SW480 (cell line): ENCODE results near the gene UGGT2.
"Not testable (repeated sequence)": the region's sequence is repeated elsewhere in the genome, so short reads cannot be mapped to it uniquely, and the experiment has no call there.

Experiments used
- DNase-seq: peaks from one replicate; pipeline ENCODE4 v3.0.0-alpha.2; 2016; ENCODE audit warnings: low spot score

The UGGT2 gene

GRCh38 chr13:95957331-95957730, 95.9 kb downstream of the UGGT2 start:
- DNase-seq: no peak

- no peak for DNase-seq
Observed at GRCh38 chr13:95956589-95957148, 96.5 kb downstream of the UGGT2 start.

- no peak for DNase-seq
Observed at GRCh38 chr13:95955719-95956118, 97.5 kb downstream of the UGGT2 start.

GRCh38 chr13:95955255-95955654, 97.9 kb downstream of the UGGT2 start:
- no peak for DNase-seq

- DNase-seq: no peak
Observed at GRCh38 chr13:95954266-95954665, 98.9 kb downstream of the UGGT2 start.

- DNase-seq: no peak
Observed at GRCh38 chr13:95950103-95950502, 103.1 kb downstream of the UGGT2 start.

GRCh38 chr13:95948656-95949055, 104.5 kb downstream of the UGGT2 start:
- no peak for DNase-seq

GRCh38 chr13:95937714-95938320, 115.4 kb downstream of the UGGT2 start:
- no peak for DNase-seq

DNA sequence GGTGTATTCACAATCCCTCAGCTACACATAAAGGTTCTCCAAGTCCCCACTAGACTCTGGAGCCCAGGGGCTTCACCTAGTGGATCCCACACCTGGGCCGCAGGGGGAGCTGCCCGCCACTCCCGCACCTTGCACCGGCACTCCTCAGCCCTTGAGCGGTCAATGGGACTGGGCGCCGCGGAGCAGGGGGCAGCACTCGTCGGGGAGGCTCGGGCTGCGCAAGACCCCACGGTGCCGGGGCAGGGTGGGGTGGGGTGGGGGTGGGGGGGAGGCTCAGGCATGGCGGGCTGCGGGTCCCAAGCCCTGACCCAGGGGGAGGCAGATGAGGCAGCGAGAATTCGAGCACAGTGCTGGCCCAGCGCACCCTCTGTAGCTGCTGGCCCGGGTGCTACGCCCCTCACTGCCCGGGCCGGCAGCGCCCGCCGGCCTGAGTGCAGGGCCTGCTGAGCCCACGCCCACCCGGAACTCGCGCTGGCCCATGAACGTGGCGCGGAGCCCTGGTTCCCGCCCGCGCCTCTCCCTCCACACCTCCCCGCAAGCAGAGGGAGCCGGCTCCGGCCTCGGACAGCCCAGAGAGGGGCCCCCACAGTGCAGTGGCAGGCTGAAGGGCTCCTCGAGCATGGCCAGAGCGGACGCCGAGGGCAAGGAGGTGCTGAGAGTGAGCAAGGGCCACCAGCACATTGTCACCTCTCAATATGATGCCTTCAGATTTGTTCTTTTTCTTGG, 121.7 kb downstream of the UGGT2 start:
- DNase-seq: no peak

- no peak for DNase-seq
Observed at GRCh38 chr13:95929430-95929829, 123.8 kb downstream of the UGGT2 start.

GRCh38 chr13:95928367-95928906, 124.8 kb downstream of the UGGT2 start:
- not testable (repeated sequence) for DNase-seq

GRCh38 chr13:95926231-95926630, 127.0 kb downstream of the UGGT2 start:
- DNase-seq: no peak

DNA sequence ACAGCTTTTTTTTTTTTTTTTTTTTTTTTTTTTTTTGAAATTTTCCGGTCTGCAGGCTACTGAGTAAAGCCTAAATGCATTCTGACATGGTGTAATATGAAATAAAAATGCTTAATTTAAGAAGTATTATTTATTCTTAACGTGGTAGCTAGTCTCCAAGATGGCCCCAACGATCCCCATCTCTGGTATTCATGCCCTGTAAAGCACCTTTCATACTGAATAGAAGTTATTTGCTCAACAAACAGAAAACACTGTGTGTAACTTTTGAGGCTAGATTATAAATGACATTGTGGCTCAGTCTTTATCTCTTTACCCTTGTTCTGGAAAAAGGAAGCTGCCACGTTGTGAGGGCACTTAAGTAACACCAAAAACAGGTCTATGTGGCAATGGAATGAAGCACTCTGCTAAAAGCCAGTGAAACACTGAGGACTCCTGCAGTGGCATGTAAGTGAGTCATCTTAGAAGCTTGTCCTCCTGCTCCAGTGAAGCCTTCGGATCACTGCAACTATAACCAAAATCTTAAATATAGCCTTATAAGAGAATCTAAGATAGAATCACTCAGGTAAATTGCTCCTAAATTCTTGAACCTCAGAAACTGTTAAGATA, 128.7 kb downstream of the UGGT2 start:
- no peak for DNase-seq

DNA sequence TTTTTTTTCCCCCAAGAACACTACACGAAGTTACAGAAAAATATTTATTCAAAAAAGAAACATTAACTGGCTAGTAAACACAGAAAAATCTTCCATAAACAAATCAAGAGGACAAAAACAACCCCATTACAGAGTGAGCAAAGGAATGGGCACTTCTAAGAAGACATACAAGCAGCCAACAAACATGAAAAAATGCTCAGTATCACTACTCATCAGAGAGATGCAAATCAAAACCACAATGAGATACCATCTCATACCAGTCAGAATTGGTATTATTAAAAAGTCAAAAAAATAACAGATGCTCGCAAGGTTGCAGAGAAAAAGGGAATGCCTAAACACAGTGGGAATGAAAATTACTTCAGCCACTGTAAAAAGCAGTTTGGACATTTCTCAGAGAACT, 131.7 kb downstream of the UGGT2 start:
- DNase-seq: no peak

GRCh38 chr13:95920485-95920884, 132.7 kb downstream of the UGGT2 start:
- no peak for DNase-seq

- DNase-seq: no peak
Observed at GRCh38 chr13:95918860-95919259, 134.3 kb downstream of the UGGT2 start.

DNA sequence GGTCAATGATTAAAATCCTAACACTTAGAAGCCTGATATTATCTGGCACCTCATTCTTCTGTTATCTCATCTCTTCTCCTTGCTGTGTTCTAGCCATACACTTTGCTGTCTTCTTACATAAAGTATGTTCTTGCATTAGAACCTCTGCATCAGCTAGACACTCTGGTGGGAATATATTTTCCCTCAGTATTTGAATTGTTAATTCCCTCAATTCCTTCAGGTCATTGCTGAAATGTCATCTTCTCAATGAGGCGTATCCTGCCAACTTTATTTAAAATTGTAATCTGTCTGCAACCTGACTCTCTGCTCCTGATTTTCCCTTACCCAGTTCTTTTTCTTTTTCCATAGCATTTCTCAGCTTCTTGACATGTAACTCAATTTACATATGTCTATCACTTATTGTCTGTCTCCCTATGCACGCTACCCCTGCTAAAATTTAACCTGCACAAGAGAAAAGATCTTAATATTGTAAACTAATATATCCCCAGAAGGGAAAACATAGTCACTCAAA, 138.2 kb downstream of the UGGT2 start:
- DNase-seq: no peak

- no peak for DNase-seq
Observed at GRCh38 chr13:95906999-95907398, 146.2 kb downstream of the UGGT2 start.

DNA sequence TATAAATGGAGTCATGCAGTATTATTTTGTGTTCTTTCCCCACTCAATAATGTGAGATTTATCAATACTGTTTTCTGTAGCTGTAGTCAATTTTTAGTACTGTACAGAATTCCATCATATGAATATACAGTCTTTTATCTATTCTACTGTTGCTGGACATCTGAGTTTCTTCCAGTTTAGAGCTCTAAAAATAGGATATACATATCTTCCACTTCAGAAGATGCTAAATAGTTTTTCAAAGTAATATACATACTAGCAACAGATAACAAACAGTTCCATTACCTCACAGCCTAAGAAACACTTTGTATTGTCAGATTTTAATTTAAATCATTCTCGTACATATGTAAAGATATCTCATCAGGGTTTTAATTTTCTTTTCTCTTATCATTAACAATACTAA, 149.6 kb downstream of the UGGT2 start:
- DNase-seq: no peak

GRCh38 chr13:95902741-95903140, 150.5 kb downstream of the UGGT2 start:
- no peak for DNase-seq

GRCh38 chr13:95898256-95898655, 154.9 kb downstream of the UGGT2 start:
- no peak for DNase-seq

GRCh38 chr13:95896301-95896700, 156.9 kb downstream of the UGGT2 start:
- DNase-seq: no peak

DNA sequence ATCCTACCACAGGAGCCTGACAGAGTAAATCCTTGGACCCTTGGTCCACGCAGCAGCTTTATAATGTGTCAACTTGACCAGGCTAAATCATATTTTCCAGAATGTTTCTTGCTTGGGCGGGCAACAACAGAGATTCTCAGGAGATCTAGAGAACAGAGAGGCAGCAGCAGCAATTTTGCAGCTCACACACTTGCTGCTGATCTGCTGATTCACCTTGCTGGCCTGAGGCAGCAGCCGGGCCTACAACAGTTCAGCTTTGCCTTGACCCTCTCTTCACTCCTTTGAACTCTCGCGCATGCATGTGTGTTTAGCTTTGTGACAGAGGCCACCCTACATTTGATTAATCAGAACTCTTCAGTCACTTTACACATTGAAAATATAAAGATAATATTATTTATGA, 159.3 kb downstream of the UGGT2 start:
- DNase-seq: no peak
